ENCODE data around the gene TIMP2.

TIMP2 gene

GRCh38 chr17:78862073-78863023, 62.8 kb downstream of the TIMP2 start:
- DNase-seq: peak in 1 of 2 donors; percentile 66

GRCh38 chr17:78861229-78861628, 64.0 kb downstream of the TIMP2 start:
- DNase-seq: no peak

- DNase-seq: no peak
These were observed 66.1 kb downstream of the TIMP2 start for GRCh38 chr17:78859051-78859450.

- no peak for DNase-seq
These were observed 67.9 kb downstream of the TIMP2 start for GRCh38 chr17:78857266-78857665.

GRCh38 chr17:78855561-78856165, 69.5 kb downstream of the TIMP2 start:
- no peak for DNase-seq

- no peak for DNase-seq
These were observed 70.7 kb downstream of the TIMP2 start for GRCh38 chr17:78854508-78854907.

- no peak for DNase-seq
These were observed 71.2 kb downstream of the TIMP2 start for GRCh38 chr17:78853926-78854394.

GRCh38 chr17:78852709-78853121, 72.5 kb downstream of the TIMP2 start:
- no peak for DNase-seq

- no peak for DNase-seq
These were observed 76.2 kb downstream of the TIMP2 start for GRCh38 chr17:78849026-78849425.

- DNase-seq: no peak
These were observed 78.1 kb downstream of the TIMP2 start for GRCh38 chr17:78847052-78847451.

GRCh38 chr17:78844301-78845005, 80.7 kb downstream of the TIMP2 start:
- peak in 1 of 2 donors; percentile 45 for DNase-seq

GRCh38 chr17:78842881-78843565, 82.2 kb downstream of the TIMP2 start:
- DNase-seq: peak; percentile 68 to 71

- peak; percentile 99 for DNase-seq
These were observed 84.2 kb downstream of the TIMP2 start, which contains the start of gene USP36 for GRCh38 chr17:78840780-78841611. Gene USP36, minus strand, starts transcription at chr17:78840814. Its CDS starts 4,451 bp downstream, at chr17:78836363.

GRCh38 chr17:78840530-78840779, 84.7 kb downstream of the TIMP2 start:
- DNase-seq: no peak

- peak; percentile 40 to 54 for DNase-seq
These were observed 85.2 kb downstream of the TIMP2 start for GRCh38 chr17:78839762-78840529.

GRCh38 chr17:78839235-78839761, 85.9 kb downstream of the TIMP2 start:
- peak in 1 of 2 donors; percentile 47 for DNase-seq

GRCh38 chr17:78838574-78839005, 86.6 kb downstream of the TIMP2 start:
- no peak for DNase-seq

GRCh38 chr17:78836420-78837021, 88.7 kb downstream of the TIMP2 start:
- no peak for DNase-seq

- DNase-seq: no peak
These were observed 90.6 kb downstream of the TIMP2 start for GRCh38 chr17:78834571-78834970.

GRCh38 chr17:78832541-78832810, 92.7 kb downstream of the TIMP2 start:
- DNase-seq: no peak
